Esophagus squamous epithelium (tissue), 5 donors: Measurements from ENCODE around the gene NHEJ1. TPM values are rescaled to one million over a fixed set of nuclear protein-coding genes. Genes with fewer than 3 reads are reported as not detected.
"Not testable (repeated sequence)": the region's sequence is repeated elsewhere in the genome, so short reads cannot be mapped to it uniquely, and the experiment has no call there.

Source experiments
- DNase-seq: peaks from one replicate; lab custom pipeline; 2025; lab: John Stamatoyannopoulos, UW
- H3K27ac ChIP-seq, 4 donors: fragments of 200-600 bp; sonication (generic); one replicate each; pipeline ENCODE4 v1.5.1; 2016 to 2019; ENCODE audit warnings: mild to moderate bottlenecking in 1 of 4
- H3K27me3 ChIP-seq, 4 donors: fragments of 200-600 bp; sonication (generic); 1 replicate in 3 of 4; 2 replicates in 1 of 4; pipeline versions ENCODE4 v1.5.1 to v1.6.0; 2017 to 2021; ENCODE audit warnings: antibody characterized with exemption in 1 of 4
- H3K36me3 ChIP-seq, 3 donors: fragments of 200-600 bp; sonication (generic); one replicate each; pipeline ENCODE4 v1.5.1; 2016 to 2019
- H3K4me1 ChIP-seq, 3 donors: fragments of 200-600 bp; sonication (generic); one replicate each; pipeline ENCODE4 v1.5.1; 2017 to 2019
- H3K4me3 ChIP-seq, 4 donors: fragments of 200-600 bp; sonication (generic); 1 replicate in 3 of 4; 2 replicates in 1 of 4; pipeline ENCODE4 v1.5.1; 2016 to 2019; ENCODE audit warnings: mild to moderate bottlenecking in 2 of 4, moderate library complexity in 1 of 4
- H3K9me3 ChIP-seq, 3 donors: fragments of 200-600 bp; sonication (generic); one replicate each; pipeline ENCODE4 v1.5.1; 2016 to 2019
- CTCF ChIP-seq, 6 experiments: fragments of 450-650 bp in 4 of 6; fragments of 200-600 bp in 2 of 6; sonication (generic) in 2 of 6; IDR thresholded peaks; one replicate each; pipeline ENCODE4 v1.5.1; 2016 to 2019; ENCODE audit warnings: antibody characterized with exemption in 6 of 6, mild to moderate bottlenecking in 4 of 6, moderate library complexity in 4 of 6
- POLR2A ChIP-seq, 4 donors: fragments of 450-650 bp; IDR thresholded peaks; one replicate each; pipeline ENCODE4 v1.6.1; 2017; ENCODE audit warnings: antibody characterized with exemption in 4 of 4, mild to moderate bottlenecking in 4 of 4, moderate library complexity in 3 of 4
- WGBS, 2 donors: methylation state at CpG; one replicate each; pipeline ENCODE4 v1.1.5; 2018; 5-methylcytosine and 5-hydroxymethylcytosine counted together
- intact Hi-C: fragments of 100-400 bp; cut with DNase I; formaldehyde crosslinking; loops from one replicate; pipeline ENCODE4 v1.15.0; 2022
- total RNA-seq, 4 donors: library from RNA; depleted of rRNA; stranded (reverse); fragments of >200 nt; gene quantifications; one replicate each; pipeline ENCODE4 v1.1.0, GENCODE V29; 2016
- donor health status: DM: yes; HTN: yes; CAD: no.

NHEJ1 gene
- total RNA-seq, 4 donors from 2014 or later, result 6.3 to 14.3 (median 9.7) TPM

GRCh38 chr2:219204425-219205164 is 44.0 kb upstream of the NHEJ1 start:
- H3K27ac ChIP-seq, result no peak overlapping the region
- 86 to 94% methylated on average over 7 of the region's 7 CpGs for WGBS, 2 donors
- H3K36me3 ChIP-seq, result peaks cover 0 to 19% (median 9%) of the 10 kb centered on the region in 3 donors
- intact Hi-C loops, result no loop called here
- no peak overlapping the region for H3K4me3 ChIP-seq
- TF ChIP-seq POLR2A (IDR thresholded peaks at IDR 0.05) (no peak), CTCF (IDR thresholded peaks at IDR 0.05) (no peak)
- no peak for DNase-seq
- H3K27me3 ChIP-seq, result no peaks in the 10 kb centered on the region
- peaks cover 12 to 34% (median 14%) of the 10 kb centered on the region in 3 donors for H3K4me1 ChIP-seq
- no peaks in the 10 kb centered on the region for H3K9me3 ChIP-seq

- H3K9me3 ChIP-seq, H3K27me3 ChIP-seq, DNase-seq, H3K4me3 ChIP-seq, H3K27ac ChIP-seq, H3K36me3 ChIP-seq, H3K4me1 ChIP-seq, intact Hi-C loops: not testable (repeated sequence)
- no CpG with 5 or more reads among the region's 21 CpGs for WGBS, 2 donors
These were observed 40.7 kb upstream of the NHEJ1 start for GRCh38 chr2:219201331-219201730.

- H3K9me3 ChIP-seq, H3K4me1 ChIP-seq, H3K36me3 ChIP-seq, H3K4me3 ChIP-seq, H3K27me3 ChIP-seq, H3K27ac ChIP-seq, DNase-seq, intact Hi-C loops: not testable (repeated sequence)
- WGBS, 2 donors, result 68 to 75% methylated on average over 17 to 18 of the region's 26 CpGs
These were observed 40.1 kb upstream of the NHEJ1 start for GRCh38 chr2:219200502-219201326.

DNA sequence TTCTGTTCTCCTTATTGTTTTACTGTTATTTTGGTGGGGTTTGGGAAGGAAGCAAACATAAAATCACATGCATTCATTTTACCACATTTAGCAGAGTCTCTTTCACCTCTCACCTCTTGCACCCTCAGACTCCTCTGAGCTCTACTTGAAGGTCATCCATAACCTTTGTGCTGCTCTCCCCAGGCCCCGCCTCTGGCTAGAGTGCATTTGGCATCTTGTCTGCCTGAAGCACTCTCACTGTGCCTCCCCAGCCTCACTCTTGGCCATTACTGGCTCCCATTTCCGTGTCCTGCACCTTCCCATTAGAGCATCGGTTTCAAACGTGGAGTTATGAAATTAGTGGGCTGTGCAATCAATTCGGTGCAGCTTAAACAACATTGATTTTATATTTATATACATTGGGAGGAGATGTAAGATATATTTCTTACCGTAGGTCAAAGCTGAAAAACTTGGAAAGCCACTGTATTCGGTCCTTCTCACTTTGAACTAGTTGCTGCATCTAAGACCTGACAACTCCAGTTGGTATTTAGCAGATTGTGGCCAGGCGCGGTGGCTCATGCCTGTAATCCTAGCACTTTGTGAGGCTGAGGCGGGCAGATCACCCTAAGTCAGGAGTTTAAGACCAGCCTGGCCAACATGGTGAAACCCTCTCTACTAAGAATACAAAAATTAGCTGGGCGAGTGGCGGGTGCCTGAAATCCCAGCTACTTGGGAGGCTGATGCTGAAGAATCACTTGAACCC is 39.0 kb upstream of the NHEJ1 start:
- DNase-seq, result no peak
- Histone ChIP-seq H3K36me3 (no peaks in the 10 kb centered on the region), H3K27me3 (peaks cover 0 to 6% (median 0%) of the 10 kb centered on the region in 4 donors), H3K4me3 (no peak overlapping the region), H3K27ac (no peak overlapping the region), H3K9me3 (no peaks in the 10 kb centered on the region), H3K4me1 (no peaks in the 10 kb centered on the region)
- intact Hi-C loops, result no loop called here
- 78% methylated on average over 11 to 12 of the region's 12 CpGs for WGBS, 2 donors
- TF ChIP-seq CTCF (IDR thresholded peaks at IDR 0.05) (no peak), POLR2A (IDR thresholded peaks at IDR 0.05) (no peak)

DNA sequence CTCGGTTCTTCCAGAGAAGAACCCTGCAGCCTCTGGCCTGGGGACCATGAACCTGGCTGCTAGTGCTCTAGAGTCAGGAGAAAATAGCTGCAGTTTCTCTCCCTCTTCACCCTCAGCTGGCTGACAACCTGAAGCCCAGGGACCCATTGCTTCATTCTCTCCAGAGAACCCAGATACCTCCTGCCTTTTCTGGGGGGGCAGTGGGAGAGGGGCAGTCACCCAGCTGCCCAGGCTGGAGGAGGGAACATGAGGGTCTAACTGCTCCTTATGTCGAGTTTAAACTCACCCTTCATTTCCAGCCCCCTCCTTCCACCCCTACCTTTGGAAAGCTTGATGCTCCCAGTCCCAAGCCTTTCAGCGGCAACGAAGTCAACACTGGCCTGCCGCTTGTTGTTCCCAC is 38.4 kb upstream of the NHEJ1 start:
- TF ChIP-seq CTCF (IDR thresholded peaks at IDR 0.05) (no peak), POLR2A (IDR thresholded peaks at IDR 0.05) (no peak)
- DNase-seq, result no peak
- H3K27me3 ChIP-seq, result peaks cover 0 to 6% (median 0%) of the 10 kb centered on the region in 4 donors
- no peaks in the 10 kb centered on the region for H3K36me3 ChIP-seq
- H3K27ac ChIP-seq, result no peak overlapping the region
- intact Hi-C loops, result no loop called here
- H3K4me3 ChIP-seq, result no peak overlapping the region
- no peaks in the 10 kb centered on the region for H3K4me1 ChIP-seq
- H3K9me3 ChIP-seq, result no peaks in the 10 kb centered on the region
- WGBS, 2 donors, result 64 to 76% methylated on average over 4 to 5 of the region's 5 CpGs
